Suprapubic skin (tissue), 4 donors: Measurements from ENCODE around the gene CD3E. TPM values are rescaled to one million over a fixed set of nuclear protein-coding genes. Genes with fewer than 3 reads are reported as not detected.

Experiments used
- DNase-seq, 2 donors: peaks; one replicate each; pipeline ENCODE4 v3.0.0-alpha.2; 2019; ENCODE audit warnings: low spot score in 2 of 2
- H3K27ac ChIP-seq: fragments of 200-600 bp; sonication (generic); one replicate; pipeline ENCODE4 v1.5.1; 2019
- H3K27me3 ChIP-seq: fragments of 200-600 bp; sonication (generic); one replicate; pipeline ENCODE4 v1.5.1; 2019
- H3K36me3 ChIP-seq: fragments of 200-600 bp; sonication (generic); one replicate; pipeline ENCODE4 v1.5.1; 2019
- H3K4me1 ChIP-seq: fragments of 200-600 bp; sonication (generic); one replicate; pipeline ENCODE4 v1.5.1; 2019
- H3K4me3 ChIP-seq: fragments of 200-600 bp; sonication (generic); one replicate; pipeline ENCODE4 v1.5.1; 2019; ENCODE audit warnings: mild to moderate bottlenecking
- H3K9me3 ChIP-seq: fragments of 200-600 bp; sonication (generic); one replicate; pipeline ENCODE4 v1.5.1; 2019
- EP300 ChIP-seq: sonication (generic); formaldehyde crosslinking; IDR thresholded peaks from one replicate; pipeline ENCODE4 v1.6.1; 2017; ENCODE audit warnings: antibody characterized with exemption
- POLR2A ChIP-seq, 2 donors: fragments of 450-650 bp; IDR thresholded peaks; one replicate each; pipeline ENCODE4 v1.6.1; 2017; ENCODE audit warnings: antibody characterized with exemption in 2 of 2, mild to moderate bottlenecking in 2 of 2, moderate library complexity in 2 of 2
- POLR2AphosphoS5 ChIP-seq, 3 donors: sonication (generic); formaldehyde crosslinking; IDR thresholded peaks; one replicate each; pipeline ENCODE4 v1.6.1; 2017; ENCODE audit warnings: antibody characterized with exemption in 3 of 3
- WGBS: methylation state at CpG from one replicate; pipeline ENCODE4 v1.1.5; 2018; 5-methylcytosine and 5-hydroxymethylcytosine counted together
- total RNA-seq, 4 donors: library from RNA; depleted of rRNA; stranded (reverse); fragments of >200 nt; gene quantifications; one replicate each; pipeline ENCODE4 v1.1.0, GENCODE V29; 2016
- TF ChIP-seq, protein P1 (sequence below), 2 donors: fragments of 200-600 bp in 1 of 2; fragments of 450-650 bp in 1 of 2; sonication (generic) in 1 of 2; IDR thresholded peaks; one replicate each; pipeline ENCODE4 v1.5.1; 2016 to 2019; ENCODE audit warnings: antibody characterized with exemption in 2 of 2, mild to moderate bottlenecking in 1 of 2, moderate library complexity in 1 of 2

CD3E gene
- total RNA-seq, 4 donors from 2014 or later = 0.55 to 3.3 (median 0.79) TPM; not detected in 1

DNA sequence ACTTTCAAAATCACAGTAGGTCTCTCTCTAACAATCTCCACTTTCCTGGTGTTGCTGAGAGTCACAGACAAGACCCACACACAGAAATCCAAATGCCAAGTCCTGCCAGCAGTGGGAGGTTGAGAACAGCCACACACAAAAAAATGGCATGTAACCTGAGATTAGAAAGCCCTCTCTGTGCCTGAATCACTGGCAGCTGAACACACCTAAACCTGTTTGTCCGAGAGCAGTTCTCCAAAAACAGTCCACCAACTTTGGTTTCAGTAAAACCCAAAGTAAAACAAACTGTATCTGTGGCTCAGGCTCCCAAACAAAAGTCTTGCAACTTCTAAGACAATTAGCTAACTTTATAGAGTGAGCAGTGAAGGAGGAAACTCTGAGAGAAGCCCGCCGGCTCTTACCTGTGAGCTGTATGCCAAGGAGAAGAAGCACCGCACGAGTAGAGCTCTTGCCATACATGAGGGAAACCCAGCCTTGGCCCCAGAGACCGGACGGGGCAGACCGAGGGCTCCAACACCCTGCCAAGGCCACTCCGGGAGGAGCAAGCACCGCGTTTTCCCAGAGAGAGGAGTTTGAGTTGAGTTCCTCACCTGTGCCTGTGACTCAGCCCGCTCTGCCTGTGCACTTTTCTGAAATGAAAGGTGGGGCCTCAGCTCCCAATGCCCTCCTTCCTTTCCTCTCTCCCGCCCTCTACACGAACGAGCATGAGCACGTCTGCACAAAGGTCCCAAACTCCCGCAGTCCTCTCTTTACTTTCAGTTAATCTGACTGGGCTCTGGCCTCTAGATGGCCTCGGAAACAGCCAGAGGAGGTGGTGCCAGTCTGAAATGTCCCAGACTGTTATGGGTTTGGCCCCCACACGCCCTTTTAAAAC, 40.6 kb upstream of the CD3E start, which contains the start of gene MPZL2:
Gene MPZL2 (minus strand): TSS at position 603 of the 874 bp plus-strand sequence. CDS start 144 bp downstream, at position 459.
- H3K27ac ChIP-seq = peak within 1 kb of the TSS; percentile 89
- H3K36me3 ChIP-seq = peaks cover 8% of the 10 kb centered on the region
- no peaks in the 10 kb centered on the region for H3K27me3 ChIP-seq
- peaks cover 51% of the 10 kb centered on the region for H3K4me1 ChIP-seq
- TF ChIP-seq, protein P1, sequence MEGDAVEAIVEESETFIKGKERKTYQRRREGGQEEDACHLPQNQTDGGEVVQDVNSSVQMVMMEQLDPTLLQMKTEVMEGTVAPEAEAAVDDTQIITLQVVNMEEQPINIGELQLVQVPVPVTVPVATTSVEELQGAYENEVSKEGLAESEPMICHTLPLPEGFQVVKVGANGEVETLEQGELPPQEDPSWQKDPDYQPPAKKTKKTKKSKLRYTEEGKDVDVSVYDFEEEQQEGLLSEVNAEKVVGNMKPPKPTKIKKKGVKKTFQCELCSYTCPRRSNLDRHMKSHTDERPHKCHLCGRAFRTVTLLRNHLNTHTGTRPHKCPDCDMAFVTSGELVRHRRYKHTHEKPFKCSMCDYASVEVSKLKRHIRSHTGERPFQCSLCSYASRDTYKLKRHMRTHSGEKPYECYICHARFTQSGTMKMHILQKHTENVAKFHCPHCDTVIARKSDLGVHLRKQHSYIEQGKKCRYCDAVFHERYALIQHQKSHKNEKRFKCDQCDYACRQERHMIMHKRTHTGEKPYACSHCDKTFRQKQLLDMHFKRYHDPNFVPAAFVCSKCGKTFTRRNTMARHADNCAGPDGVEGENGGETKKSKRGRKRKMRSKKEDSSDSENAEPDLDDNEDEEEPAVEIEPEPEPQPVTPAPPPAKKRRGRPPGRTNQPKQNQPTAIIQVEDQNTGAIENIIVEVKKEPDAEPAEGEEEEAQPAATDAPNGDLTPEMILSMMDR (IDR thresholded peaks at IDR 0.05) = no peak
- TF ChIP-seq EP300 = no peak
- TF ChIP-seq POLR2AphosphoS5 (IDR thresholded peaks at IDR 0.05) = peak in 1 of 3 donors; percentile 30
- TF ChIP-seq POLR2A (IDR thresholded peaks at IDR 0.05) = no peak
- H3K4me3 ChIP-seq = peak within 1 kb of the TSS; percentile 48
- no peaks in the 10 kb centered on the region for H3K9me3 ChIP-seq
- 5% methylated on average over 19 of the region's 19 CpGs for WGBS
- peak in 1 of 2 donors; percentile 72 for DNase-seq

DNA sequence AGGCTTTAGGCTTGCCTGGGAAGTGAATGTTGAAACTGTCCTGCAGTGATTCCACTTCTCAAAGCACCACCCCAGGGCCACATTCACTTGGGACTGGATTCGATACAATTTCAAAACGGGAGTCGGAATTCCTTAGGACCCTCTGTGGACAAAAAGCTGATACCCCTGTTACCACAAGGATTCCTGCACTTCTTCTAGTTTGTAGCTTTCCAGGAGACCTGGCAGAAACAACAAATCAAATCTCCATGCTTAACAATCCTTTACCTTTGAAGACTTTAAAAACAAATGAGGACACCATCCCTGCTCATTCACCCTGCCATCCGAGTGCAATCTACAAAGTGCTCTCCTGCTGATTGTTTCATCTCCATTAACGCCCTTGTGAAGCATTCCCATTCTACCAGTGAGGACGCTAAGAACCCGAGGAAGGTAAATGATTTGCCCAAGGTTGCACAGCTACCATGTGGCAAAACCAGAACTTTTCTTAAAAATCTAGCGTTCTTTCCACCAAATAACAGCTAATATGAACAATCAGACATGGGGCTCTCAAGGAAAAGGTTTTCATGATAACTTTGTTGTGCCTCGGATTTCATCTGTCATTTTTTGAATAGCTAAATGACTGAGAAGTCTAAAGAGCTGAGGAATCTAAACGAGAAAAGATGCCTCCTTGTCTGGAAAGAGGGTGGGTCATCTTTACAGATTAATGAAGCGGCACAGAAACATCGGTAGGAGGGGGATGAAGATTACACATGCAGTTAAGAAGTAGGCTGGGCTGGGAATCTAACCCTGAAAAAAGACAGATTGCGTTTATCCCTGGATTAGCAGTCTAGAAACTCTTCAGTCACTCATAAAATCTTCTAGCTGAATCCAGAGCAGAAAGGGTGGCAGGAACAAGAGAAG, 39.7 kb upstream of the CD3E start:
- peak overlapping the region; percentile 89 for H3K27ac ChIP-seq
- peak overlapping the region; percentile 48 for H3K4me3 ChIP-seq
- H3K9me3 ChIP-seq = no peaks in the 10 kb centered on the region
- H3K4me1 ChIP-seq = peaks cover 51% of the 10 kb centered on the region
- no peaks in the 10 kb centered on the region for H3K36me3 ChIP-seq
- 46% methylated on average over 13 of the region's 13 CpGs for WGBS
- DNase-seq = no peak
- TF ChIP-seq EP300 (no peak), POLR2AphosphoS5 (IDR thresholded peaks at IDR 0.05) (no peak), POLR2A (IDR thresholded peaks at IDR 0.05) (no peak)
- H3K27me3 ChIP-seq = no peaks in the 10 kb centered on the region

DNA sequence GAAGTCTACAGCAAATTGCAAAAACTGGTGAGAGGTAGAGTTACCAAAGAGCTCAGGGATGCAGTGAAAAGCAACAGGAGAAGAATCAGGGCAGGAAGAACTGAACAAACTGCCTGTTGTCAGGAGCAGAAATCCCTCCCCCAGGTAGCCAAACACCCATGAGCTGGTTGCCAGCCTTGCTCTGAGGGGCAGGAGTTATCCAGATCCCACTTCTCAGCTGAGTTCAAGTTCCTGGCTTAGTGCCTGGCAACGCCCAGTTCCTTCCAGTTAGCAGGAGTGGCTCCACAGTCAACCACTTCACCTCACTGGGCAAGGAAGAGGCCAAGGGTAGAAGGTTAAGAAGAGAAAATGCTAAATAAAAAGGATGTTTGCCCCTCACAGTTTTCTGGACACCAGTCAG, 38.6 kb upstream of the CD3E start:
- TF ChIP-seq POLR2AphosphoS5 (IDR thresholded peaks at IDR 0.05) = no peak
- no peak for TF ChIP-seq POLR2A (IDR thresholded peaks at IDR 0.05)
- TF ChIP-seq, protein P1 (IDR thresholded peaks at IDR 0.05) = no peak
- TF ChIP-seq EP300 = no peak
- no peaks in the 10 kb centered on the region for H3K27me3 ChIP-seq
- peaks cover 51% of the 10 kb centered on the region for H3K4me1 ChIP-seq
- H3K4me3 ChIP-seq = peak overlapping the region; percentile 48
- no peaks in the 10 kb centered on the region for H3K9me3 ChIP-seq
- WGBS = 24% methylated on average over 1 of the region's 1 CpG
- no peaks in the 10 kb centered on the region for H3K36me3 ChIP-seq
- H3K27ac ChIP-seq = peak overlapping the region; percentile 89
- peak in 1 of 2 donors; percentile 66 for DNase-seq

DNA sequence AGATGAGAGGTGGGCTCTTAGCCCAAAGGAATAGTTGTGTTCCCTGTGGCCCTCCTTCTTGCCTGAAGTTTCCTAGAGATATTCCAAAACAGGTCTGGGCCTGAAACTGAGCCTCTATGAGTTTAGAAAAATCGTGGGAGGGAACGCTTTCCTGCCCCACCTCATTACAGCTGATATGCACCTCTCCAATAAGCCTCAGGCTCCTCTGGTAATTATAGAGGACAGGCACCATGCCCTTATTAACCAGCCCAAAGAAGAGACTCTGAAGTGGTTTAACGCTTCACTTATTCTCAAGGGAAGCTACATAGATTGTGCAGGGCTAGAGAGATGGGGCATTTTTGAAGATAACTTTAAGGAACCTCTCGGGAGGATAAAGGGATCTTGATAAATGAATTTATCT, 37.0 kb upstream of the CD3E start:
- 47% methylated on average over 4 of the region's 4 CpGs for WGBS
- no peaks in the 10 kb centered on the region for H3K27me3 ChIP-seq
- no peak for DNase-seq
- no peaks in the 10 kb centered on the region for H3K9me3 ChIP-seq
- no peaks in the 10 kb centered on the region for H3K36me3 ChIP-seq
- peak overlapping the region; percentile 89 for H3K27ac ChIP-seq
- no peak overlapping the region for H3K4me3 ChIP-seq
- no peak for TF ChIP-seq POLR2A (IDR thresholded peaks at IDR 0.05)
- no peak for TF ChIP-seq EP300
- H3K4me1 ChIP-seq = peaks cover 43% of the 10 kb centered on the region

DNA sequence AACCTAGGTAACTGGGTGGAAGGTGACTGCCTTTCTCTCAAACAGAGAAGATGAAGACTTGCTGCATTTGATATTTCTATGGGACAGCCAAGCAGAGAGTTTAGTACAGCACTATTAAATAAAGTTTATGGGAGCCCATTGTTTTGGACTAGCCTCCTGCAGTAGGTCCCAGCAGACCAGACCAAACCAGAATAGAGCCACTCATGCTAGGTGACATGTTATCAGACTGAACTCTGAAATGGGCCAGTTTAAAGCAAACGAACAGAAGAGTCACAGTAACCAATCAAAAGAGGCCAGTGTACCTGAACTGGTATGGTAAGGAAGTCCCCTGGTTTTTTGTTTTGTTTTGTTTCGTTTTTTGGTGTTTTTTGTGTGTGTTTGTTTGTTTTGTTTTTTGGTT, 32.5 kb upstream of the CD3E start:
- Histone ChIP-seq H3K9me3 (no peaks in the 10 kb centered on the region), H3K27me3 (no peaks in the 10 kb centered on the region), H3K4me1 (peaks cover 36% of the 10 kb centered on the region), H3K36me3 (no peaks in the 10 kb centered on the region), H3K4me3 (no peak overlapping the region), H3K27ac (no peak overlapping the region)
- DNase-seq = no peak
- WGBS = 67% methylated on average over 2 of the region's 2 CpGs
- TF ChIP-seq EP300 = no peak
- no peak for TF ChIP-seq POLR2AphosphoS5 (IDR thresholded peaks at IDR 0.05)
- TF ChIP-seq, protein P1 (IDR thresholded peaks at IDR 0.05) = no peak
- TF ChIP-seq POLR2A (IDR thresholded peaks at IDR 0.05) = no peak
